Astrocyte (in vitro differentiated cells and primary cell): ENCODE data around the gene AUTS2. TPM values are rescaled to one million over a fixed set of nuclear protein-coding genes. Genes with fewer than 3 reads are reported as not detected.

ENCODE experiments used
- DNase-seq: peaks from one replicate; pipeline ENCODE4 v3.0.0-alpha.2; 2010; ENCODE audit warnings: low read depth
- FAIRE-seq: peaks from 2 replicates; lab custom pipeline; 2011; peaks lifted over from hg19 to GRCh38; lab: Jason Lieb, UNC
- H2AFZ ChIP-seq: 2 replicates; pipeline ENCODE4 v1.6.0; 2012; ENCODE audit warnings: low read depth, low read length, inconsistent platforms
- H3K27ac ChIP-seq: 2 replicates; pipeline ENCODE4 v1.5.1; 2011; ENCODE audit warnings: low read depth, low read length, inconsistent platforms
- H3K27me3 ChIP-seq: 2 replicates; pipeline ENCODE4 v1.6.0; 2011; ENCODE audit warnings: low read length, inconsistent platforms; ENCODE audit not compliant: insufficient read depth
- H3K36me3 ChIP-seq: 2 replicates; pipeline ENCODE4 v1.5.1; 2011; ENCODE audit warnings: low read length, inconsistent platforms; ENCODE audit not compliant: insufficient read depth
- H3K4me1 ChIP-seq: 2 replicates; pipeline ENCODE4 v1.5.1; 2011; ENCODE audit warnings: low read length, inconsistent platforms; ENCODE audit not compliant: insufficient read depth
- H3K4me2 ChIP-seq: 2 replicates; pipeline ENCODE4 v1.6.0; 2012; ENCODE audit warnings: low read length, inconsistent platforms
- H3K4me3 ChIP-seq: 2 replicates; pipeline ENCODE4 v1.5.1; 2011; ENCODE audit warnings: low read depth, mild to moderate bottlenecking, low read length, inconsistent platforms; ENCODE audit not compliant: insufficient read depth
- H3K79me2 ChIP-seq: 2 replicates; pipeline ENCODE4 v1.6.0; 2012; ENCODE audit warnings: mild to moderate bottlenecking, low read length, inconsistent platforms; ENCODE audit not compliant: insufficient read depth
- H3K9ac ChIP-seq: 2 replicates; pipeline ENCODE4 v1.6.0; 2012; ENCODE audit warnings: mild to moderate bottlenecking, low read length, inconsistent platforms
- H3K9me3 ChIP-seq: 2 replicates; pipeline ENCODE4 v1.5.1; 2012; ENCODE audit warnings: low read depth, mild to moderate bottlenecking, low read length, inconsistent platforms; ENCODE audit not compliant: insufficient read depth
- H4K20me1 ChIP-seq: 2 replicates; pipeline ENCODE4 v1.6.0; 2012; ENCODE audit warnings: low read length, inconsistent platforms; ENCODE audit not compliant: insufficient read depth
- H3K27ac Mint-ChIP-seq: one replicate; pipeline ENCODE4 v1.8.0; 2021; ENCODE audit warnings: mild to moderate bottlenecking, mixed read lengths; ENCODE audit not compliant: unreplicated experiment
- H3K27me3 Mint-ChIP-seq: one replicate; pipeline ENCODE4 v1.8.0; 2021; ENCODE audit warnings: low read depth, mixed read lengths; ENCODE audit not compliant: unreplicated experiment
- H3K36me3 Mint-ChIP-seq: one replicate; pipeline ENCODE4 v1.8.0; 2021; ENCODE audit warnings: low read depth, mixed read lengths; ENCODE audit not compliant: unreplicated experiment
- H3K4me1 Mint-ChIP-seq: one replicate; pipeline ENCODE4 v1.8.0; 2021; ENCODE audit warnings: low read depth, mixed read lengths; ENCODE audit not compliant: unreplicated experiment
- H3K4me3 Mint-ChIP-seq: one replicate; pipeline ENCODE4 v1.8.0; 2021; ENCODE audit warnings: mild to moderate bottlenecking, moderate library complexity, mixed read lengths; ENCODE audit not compliant: unreplicated experiment
- H3K9me3 Mint-ChIP-seq: one replicate; pipeline ENCODE4 v1.8.0; 2021; ENCODE audit warnings: mild to moderate bottlenecking, mixed read lengths; ENCODE audit not compliant: unreplicated experiment
- CTCF ChIP-seq: IDR thresholded peaks from 2 replicates; pipeline ENCODE4 v1.5.1; 2011; ENCODE audit warnings: low read depth, mild to moderate bottlenecking, inconsistent platforms, low read length, moderate library complexity; ENCODE audit not compliant: insufficient read depth
- EZH2 ChIP-seq: IDR thresholded peaks from 2 replicates; pipeline ENCODE4 v1.6.1; 2012; ENCODE audit warnings: mild to moderate bottlenecking, low read length, inconsistent platforms; ENCODE audit not compliant: insufficient read depth
- total RNA-seq: library from RNA; stranded (reverse); gene quantifications from 2 replicates; pipeline ENCODE4 v1.2.1, GENCODE V29; 2021

The AUTS2 gene
- total RNA-seq, 1 donor from 2014 or later: 73.2 TPM

- Mint-ChIP-seq H3K4me3 (no peak overlapping the region), H3K4me1 (peaks cover 5% of the 10 kb centered on the region), H3K9me3 (no peaks in the 10 kb centered on the region), H3K36me3 (no peaks in the 10 kb centered on the region), H3K27ac (no peak overlapping the region), H3K27me3 (no peaks in the 10 kb centered on the region)
- DNase-seq (no peak), FAIRE-seq (no peak)
- no peaks in the 10 kb centered on the region for H3K9me3 ChIP-seq
- H3K4me1 ChIP-seq: peaks cover 5% of the 10 kb centered on the region
- H3K4me3 ChIP-seq: no peak overlapping the region
- H2AFZ ChIP-seq: no peak overlapping the region
- H3K27me3 ChIP-seq: peaks cover 15% of the 10 kb centered on the region
- H4K20me1 ChIP-seq: peaks cover 90% of the 10 kb centered on the region
- peaks cover 72% of the 10 kb centered on the region for H3K79me2 ChIP-seq
- H3K4me2 ChIP-seq: no peak overlapping the region
- H3K27ac ChIP-seq: no peak overlapping the region
- no peaks in the 10 kb centered on the region for H3K36me3 ChIP-seq
- H3K9ac ChIP-seq: no peak overlapping the region
- no peak for TF ChIP-seq EZH2
- TF ChIP-seq CTCF: no peak
Measured at GRCh38 chr7:69605070-69605469, 6.8 kb downstream of the AUTS2 start.

- H3K27ac Mint-ChIP-seq: no peak overlapping the region
- TF ChIP-seq CTCF (no peak), EZH2 (no peak)
- H3K4me1 Mint-ChIP-seq: peaks cover 9% of the 10 kb centered on the region
- H3K4me3 ChIP-seq: no peak overlapping the region
- no peak overlapping the region for H3K9ac ChIP-seq
- H3K36me3 Mint-ChIP-seq: no peaks in the 10 kb centered on the region
- H3K79me2 ChIP-seq: peaks cover 72% of the 10 kb centered on the region
- peaks cover 90% of the 10 kb centered on the region for H4K20me1 ChIP-seq
- H3K4me3 Mint-ChIP-seq: no peak overlapping the region
- no peaks in the 10 kb centered on the region for H3K9me3 ChIP-seq
- peaks cover 5% of the 10 kb centered on the region for H3K4me1 ChIP-seq
- no peak overlapping the region for H3K27ac ChIP-seq
- DNase-seq (no peak), FAIRE-seq (no peak)
- H3K27me3 Mint-ChIP-seq: no peaks in the 10 kb centered on the region
- peaks cover 14% of the 10 kb centered on the region for H3K27me3 ChIP-seq
- H3K4me2 ChIP-seq: no peak overlapping the region
- H3K36me3 ChIP-seq: no peaks in the 10 kb centered on the region
- no peak overlapping the region for H2AFZ ChIP-seq
- no peaks in the 10 kb centered on the region for H3K9me3 Mint-ChIP-seq
Measured at GRCh38 chr7:69605546-69605945, 7.3 kb downstream of the AUTS2 start.

- no peak overlapping the region for H3K4me3 ChIP-seq
- peaks cover 81% of the 10 kb centered on the region for H4K20me1 ChIP-seq
- H3K4me1 ChIP-seq: no peaks in the 10 kb centered on the region
- no peak overlapping the region for H2AFZ ChIP-seq
- DNase-seq: no peak
- H3K9ac ChIP-seq: no peak overlapping the region
- Mint-ChIP-seq H3K4me1 (peaks cover 11% of the 10 kb centered on the region), H3K27me3 (no peaks in the 10 kb centered on the region), H3K36me3 (no peaks in the 10 kb centered on the region), H3K9me3 (no peaks in the 10 kb centered on the region), H3K4me3 (no peak overlapping the region), H3K27ac (no peak overlapping the region)
- no peak overlapping the region for H3K27ac ChIP-seq
- H3K79me2 ChIP-seq: peaks cover 68% of the 10 kb centered on the region
- no peaks in the 10 kb centered on the region for H3K36me3 ChIP-seq
- no peak overlapping the region for H3K4me2 ChIP-seq
- no peak for FAIRE-seq
- H3K9me3 ChIP-seq: no peaks in the 10 kb centered on the region
- peaks cover 10% of the 10 kb centered on the region for H3K27me3 ChIP-seq
- TF ChIP-seq EZH2: no peak
- no peak for TF ChIP-seq CTCF
Measured at GRCh38 chr7:69608049-69608448, 9.8 kb downstream of the AUTS2 start.
